Esophagus (tissue), 2 donors: ENCODE measurements around the gene PIK3R5. TPM values are rescaled to one million over a fixed set of nuclear protein-coding genes. Genes with fewer than 3 reads are reported as not detected.

ENCODE experiments used
- H3K27ac ChIP-seq, 2 donors: one replicate each; pipeline ENCODE4 v1.5.1; 2013; ENCODE audit warnings: low read depth in 2 of 2, mild to moderate bottlenecking in 2 of 2, inconsistent platforms in 1 of 2, low read length in 1 of 2, moderate library complexity in 1 of 2
- H3K27me3 ChIP-seq, 2 donors: one replicate each; pipeline ENCODE4 v1.6.1; 2013; ENCODE audit warnings: low read length in 2 of 2, control low read depth in 1 of 2, mild to moderate bottlenecking in 1 of 2; ENCODE audit not compliant: insufficient read depth in 2 of 2, control insufficient read depth in 1 of 2
- H3K36me3 ChIP-seq, 2 donors: one replicate each; pipeline ENCODE4 v1.6.1; 2013; ENCODE audit warnings: low read length in 1 of 2; ENCODE audit not compliant: control insufficient read depth in 2 of 2, insufficient read depth in 2 of 2
- H3K4me1 ChIP-seq, 2 donors: one replicate each; pipeline ENCODE4 v1.6.1; 2013; ENCODE audit warnings: low read length in 1 of 2; ENCODE audit not compliant: control insufficient read depth in 2 of 2, insufficient read depth in 2 of 2
- H3K4me3 ChIP-seq, 2 donors: one replicate each; pipeline ENCODE4 v1.5.1; 2013; ENCODE audit warnings: low read length in 2 of 2, mild to moderate bottlenecking in 2 of 2, low read depth in 1 of 2, moderate library complexity in 1 of 2
- H3K9me3 ChIP-seq, 2 donors: one replicate each; pipeline ENCODE4 v1.6.1; 2013; ENCODE audit warnings: mild to moderate bottlenecking in 2 of 2, low read depth in 1 of 2, low read length in 1 of 2, moderate library complexity in 1 of 2; ENCODE audit not compliant: control insufficient read depth in 2 of 2, insufficient read depth in 1 of 2
- WGBS, 2 donors: extraction: QIAGEN DNeasy Blood & Tissue Kit; methylation state at CpG; one replicate each; pipeline ENCODE4 v1.1.7; 2013; 5-methylcytosine and 5-hydroxymethylcytosine counted together
- polyA plus RNA-seq, 2 donors: library from polyadenylated mRNA; stranded (reverse); fragments of 200-250 nt; gene quantifications; one replicate each; pipeline ENCODE4 v1.2.3, GENCODE V29; 2013
- donor health status: healthy with polysubstance abuse.
- donor health status: Bipolar disorder and iron deficiency.

Gene PIK3R5
- polyA plus RNA-seq, 2 donors, result 1.1 to 1.3 TPM

GRCh38 chr17:8869114-8869815 is 96.2 kb downstream of the PIK3R5 start:
- Histone ChIP-seq H3K27me3 (no peaks in the 10 kb centered on the region), H3K27ac (no peak overlapping the region), H3K36me3 (no peaks in the 10 kb centered on the region), H3K4me3 (no peak overlapping the region), H3K9me3 (no peaks in the 10 kb centered on the region), H3K4me1 (no peaks in the 10 kb centered on the region)
- 68 to 74% methylated on average over 11 of the region's 11 CpGs for WGBS, 2 donors

- no peaks in the 10 kb centered on the region for H3K4me1 ChIP-seq
- H3K9me3 ChIP-seq, result no peaks in the 10 kb centered on the region
- H3K27me3 ChIP-seq, result no peaks in the 10 kb centered on the region
- WGBS, 2 donors, result 70 to 73% methylated on average over 4 of the region's 4 CpGs
- H3K36me3 ChIP-seq, result no peaks in the 10 kb centered on the region
- H3K27ac ChIP-seq, result no peak overlapping the region
- no peak overlapping the region for H3K4me3 ChIP-seq
These were observed 97.0 kb downstream of the PIK3R5 start for GRCh38 chr17:8868529-8868951.

DNA sequence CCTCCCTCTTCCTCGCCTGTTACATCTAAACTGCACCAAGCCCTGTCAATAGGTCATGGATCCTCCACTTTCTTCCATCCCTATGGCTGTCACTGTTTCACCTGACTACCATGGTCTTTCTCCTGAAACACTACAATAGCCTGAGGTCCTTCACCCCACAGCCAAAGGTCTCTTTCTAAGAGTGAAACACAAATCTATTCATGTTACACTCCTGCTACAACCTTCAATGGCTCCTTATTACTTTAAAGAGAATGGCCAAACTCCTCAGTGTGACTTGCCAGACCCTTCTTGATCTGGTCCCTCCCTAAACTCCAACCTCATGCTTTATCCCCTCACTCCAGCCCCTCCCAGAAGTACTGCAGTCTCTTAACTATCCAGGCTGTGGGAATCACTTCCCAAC is 97.4 kb downstream of the PIK3R5 start:
- no peak overlapping the region for H3K4me3 ChIP-seq
- H3K36me3 ChIP-seq, result no peaks in the 10 kb centered on the region
- no peaks in the 10 kb centered on the region for H3K27me3 ChIP-seq
- no peaks in the 10 kb centered on the region for H3K4me1 ChIP-seq
- H3K9me3 ChIP-seq, result no peaks in the 10 kb centered on the region
- 91 to 100% methylated on average over 1 of the region's 1 CpG for WGBS, 2 donors
- H3K27ac ChIP-seq, result no peak overlapping the region

GRCh38 chr17:8867361-8867981 is 98.0 kb downstream of the PIK3R5 start, which contains the start of gene PIK3R6:
TSS of gene PIK3R6 (minus strand) at chr17:8867674. CDS start at chr17:8849794, 17,880 bp downstream.
- no peaks in the 10 kb centered on the region for H3K27me3 ChIP-seq
- no peaks in the 10 kb centered on the region for H3K9me3 ChIP-seq
- no peak within 1 kb of the TSS for H3K27ac ChIP-seq
- 52 to 56% methylated on average over 12 of the region's 12 CpGs for WGBS, 2 donors
- H3K36me3 ChIP-seq, result no peaks in the 10 kb centered on the region
- no peak within 1 kb of the TSS for H3K4me3 ChIP-seq
- peaks cover 0 to 3% of the 10 kb centered on the region in 2 donors for H3K4me1 ChIP-seq

DNA sequence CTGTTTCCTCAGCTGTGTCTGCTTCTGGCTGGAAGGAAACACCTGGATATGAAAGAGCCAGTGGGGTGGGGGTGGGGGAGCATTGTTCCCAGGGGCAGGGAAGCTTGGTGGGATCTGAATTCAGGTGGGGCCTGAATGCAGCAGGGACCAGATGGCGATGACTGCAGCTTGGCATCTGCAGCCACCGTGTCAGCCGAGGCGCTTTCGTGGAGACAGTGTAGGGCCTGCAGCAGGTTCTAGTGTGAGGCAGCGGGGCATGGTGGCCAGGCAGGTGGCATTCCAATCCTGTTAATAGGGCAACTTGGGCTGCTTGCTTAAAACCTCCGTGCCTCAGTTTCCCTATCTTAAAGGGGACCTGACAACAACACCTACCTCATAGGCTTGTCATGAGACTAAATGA is 99.7 kb downstream of the PIK3R5 start:
- Histone ChIP-seq H3K36me3 (no peaks in the 10 kb centered on the region), H3K27ac (no peak overlapping the region), H3K27me3 (no peaks in the 10 kb centered on the region), H3K4me3 (no peak overlapping the region), H3K4me1 (peaks cover 0 to 3% of the 10 kb centered on the region in 2 donors), H3K9me3 (no peaks in the 10 kb centered on the region)
- 86 to 87% methylated on average over 7 of the region's 7 CpGs for WGBS, 2 donors

DNA sequence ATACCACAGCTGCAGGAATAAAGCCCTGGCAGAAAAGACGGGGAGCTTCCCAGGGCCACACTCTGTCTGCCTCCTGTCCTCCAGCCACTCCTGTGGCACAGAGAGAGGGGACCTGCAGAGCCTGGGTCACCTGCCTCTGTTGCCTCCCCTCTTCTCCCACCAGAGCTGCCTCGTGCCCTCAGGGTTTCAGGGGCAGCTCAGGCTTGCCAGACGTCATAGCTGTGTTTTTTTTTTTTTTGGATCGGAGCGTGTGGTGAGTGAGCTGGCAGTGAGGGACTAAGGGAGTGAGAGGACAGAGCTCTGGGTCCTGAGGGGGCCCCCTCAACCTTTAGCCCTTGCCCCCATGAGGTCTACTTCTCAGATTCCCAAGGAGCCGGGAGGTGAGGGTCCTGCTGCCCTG is 100.1 kb downstream of the PIK3R5 start:
- Histone ChIP-seq H3K4me3 (no peak overlapping the region), H3K36me3 (no peaks in the 10 kb centered on the region), H3K9me3 (no peaks in the 10 kb centered on the region), H3K4me1 (peaks cover 0 to 3% of the 10 kb centered on the region in 2 donors), H3K27ac (no peak overlapping the region), H3K27me3 (no peaks in the 10 kb centered on the region)
- WGBS, 2 donors, result 55 to 56% methylated on average over 6 of the region's 6 CpGs

DNA sequence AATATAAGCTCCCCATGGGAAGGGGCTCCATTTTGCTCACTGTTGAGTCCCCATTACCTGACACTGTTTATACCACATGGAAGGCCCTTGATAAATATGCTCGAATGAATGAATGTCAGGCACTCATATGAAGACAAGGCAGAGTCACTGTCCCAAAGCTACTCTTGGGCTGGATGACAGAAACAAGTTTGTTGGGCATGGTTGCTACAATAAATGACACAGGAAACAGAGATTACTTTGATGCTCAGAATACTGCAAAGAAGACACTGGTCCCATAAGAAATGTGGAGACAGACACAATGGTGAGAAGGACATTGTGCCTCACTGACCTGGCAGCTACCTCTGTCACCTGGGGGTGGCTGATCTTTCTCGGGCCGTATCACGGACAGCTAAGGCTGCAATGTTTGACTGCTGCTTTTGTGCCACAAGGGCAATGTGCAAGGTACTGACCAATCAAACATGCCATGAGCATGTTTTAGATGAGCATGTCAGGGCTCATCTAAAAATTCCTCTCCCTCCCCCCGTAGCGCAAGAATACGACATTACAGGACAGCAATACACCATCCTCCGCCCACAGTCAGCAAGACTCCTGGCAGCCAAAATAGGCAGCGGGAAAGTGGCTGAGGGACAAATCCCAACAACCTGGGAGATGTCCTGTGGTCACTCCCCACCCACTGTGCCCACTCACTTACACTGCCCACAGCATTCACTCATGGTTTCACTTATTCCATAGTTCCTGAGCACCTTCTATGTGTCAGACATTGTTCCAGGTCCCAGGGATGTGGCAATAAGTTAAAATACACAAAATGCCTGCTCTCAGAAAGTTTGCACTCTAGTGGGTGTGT is 103.1 kb downstream of the PIK3R5 start:
- no peaks in the 10 kb centered on the region for H3K36me3 ChIP-seq
- 57 to 65% methylated on average over 9 of the region's 9 CpGs for WGBS, 2 donors
- no peak overlapping the region for H3K27ac ChIP-seq
- H3K9me3 ChIP-seq, result no peaks in the 10 kb centered on the region
- peaks cover 0 to 4% of the 10 kb centered on the region in 2 donors for H3K4me1 ChIP-seq
- H3K4me3 ChIP-seq, result no peak overlapping the region
- H3K27me3 ChIP-seq, result no peaks in the 10 kb centered on the region

DNA sequence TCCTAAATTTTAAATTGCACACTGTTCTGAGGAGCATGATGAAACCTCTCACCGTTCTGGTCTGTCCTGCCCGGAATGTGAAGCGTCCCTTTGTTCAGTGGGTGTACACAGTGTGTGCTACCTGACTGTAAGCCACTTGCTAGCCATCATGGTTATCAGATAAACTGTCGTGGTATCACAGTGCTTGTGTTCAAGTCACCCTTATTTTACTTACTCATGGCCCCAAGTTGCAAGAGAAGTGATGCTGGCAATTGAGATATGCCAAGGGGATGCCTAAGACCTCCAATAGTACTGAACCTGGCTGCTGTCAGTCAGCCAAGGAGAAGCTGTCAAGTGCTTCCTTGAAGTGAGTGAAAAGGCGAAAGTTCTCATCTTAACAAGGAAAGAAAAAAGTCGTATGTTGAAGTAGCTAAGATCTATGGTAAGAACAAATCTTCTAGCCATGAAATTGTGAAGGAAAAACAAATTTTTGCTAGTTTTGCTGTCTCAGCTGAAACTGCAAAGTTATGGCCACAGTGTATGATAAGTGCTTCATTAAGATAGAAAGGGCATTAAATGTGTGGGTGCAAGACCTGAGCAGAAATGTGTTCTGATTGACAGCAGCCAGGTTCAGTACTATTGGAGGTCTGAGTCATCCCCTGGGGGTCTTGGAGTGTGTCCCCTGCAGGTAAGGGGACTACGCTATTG is 103.9 kb downstream of the PIK3R5 start:
- H3K27ac ChIP-seq, result no peak overlapping the region
- H3K9me3 ChIP-seq, result no peaks in the 10 kb centered on the region
- peaks cover 0 to 4% of the 10 kb centered on the region in 2 donors for H3K4me1 ChIP-seq
- no peak overlapping the region for H3K4me3 ChIP-seq
- no peaks in the 10 kb centered on the region for H3K36me3 ChIP-seq
- no peaks in the 10 kb centered on the region for H3K27me3 ChIP-seq
- 70 to 79% methylated on average over 7 of the region's 7 CpGs for WGBS, 2 donors

- Histone ChIP-seq H3K36me3 (no peaks in the 10 kb centered on the region), H3K27me3 (no peaks in the 10 kb centered on the region), H3K4me1 (peaks cover 0 to 4% of the 10 kb centered on the region in 2 donors), H3K27ac (no peak overlapping the region), H3K9me3 (no peaks in the 10 kb centered on the region), H3K4me3 (no peak overlapping the region)
- WGBS, 2 donors, result 88 to 89% methylated on average over 14 of the region's 14 CpGs
These were observed 105.6 kb downstream of the PIK3R5 start for GRCh38 chr17:8859804-8860430.
